Body of pancreas (tissue), 4 donors: Measurements from ENCODE around the gene ANKRA2. TPM values are rescaled to one million over a fixed set of nuclear protein-coding genes. Genes with fewer than 3 reads are reported as not detected.

Experiments
- ATAC-seq: fragments of 150-250 bp; one replicate; pipeline ENCODE4 v1.9.1; 2016
- DNase-seq, 4 donors: peaks; one replicate each; pipeline ENCODE4 v3.0.0-alpha.2; 2019
- H3K27ac ChIP-seq, 4 donors: fragments of 200-600 bp; sonication (generic); 1 replicate in 3 of 4; 2 replicates in 1 of 4; pipeline versions ENCODE4 v1.5.1 to v1.6.1; 2016 to 2019; ENCODE audit warnings: mild to moderate bottlenecking in 1 of 4, mixed read lengths in 1 of 4, moderate library complexity in 1 of 4
- H3K27me3 ChIP-seq, 2 donors: fragments of 200-600 bp; sonication (generic); one replicate each; pipeline ENCODE4 v1.6.0; 2016; ENCODE audit warnings: mild to moderate bottlenecking in 1 of 2
- H3K36me3 ChIP-seq, 2 donors: fragments of 200-600 bp; sonication (generic); replicated peaks in 1 of 2; 2 replicates each; pipeline ENCODE4 v1.5.1; 2016; ENCODE audit warnings: low read depth in 2 of 2; ENCODE audit not compliant: insufficient read depth in 1 of 2
- H3K4me1 ChIP-seq: fragments of 200-600 bp; sonication (generic); one replicate; pipeline ENCODE4 v1.6.0; 2016
- H3K4me3 ChIP-seq, 2 donors: fragments of 200-600 bp; sonication (generic); 1 replicate in 1 of 2; 2 replicates in 1 of 2; pipeline ENCODE4 v1.5.1; 2016 to 2019
- H3K9me3 ChIP-seq, 3 donors: fragments of 200-600 bp; sonication (generic); 1 replicate in 2 of 3; 2 replicates in 1 of 3; pipeline ENCODE4 v1.5.1; 2016
- POLR2A ChIP-seq, 3 donors: fragments of 450-650 bp; IDR thresholded peaks; one replicate each; pipeline ENCODE4 v1.6.1; 2016; ENCODE audit warnings: antibody characterized with exemption in 3 of 3, mild to moderate bottlenecking in 2 of 3
- WGBS, 2 donors: methylation state at CpG; one replicate each; pipeline ENCODE4 v1.1.5; 2017; 5-methylcytosine and 5-hydroxymethylcytosine counted together
- intact Hi-C: fragments of 100-400 bp; cut with DNase I; formaldehyde crosslinking; loops from one replicate; pipeline ENCODE4 v1.15.1; 2023
- total RNA-seq, 2 donors: library from RNA; depleted of rRNA; stranded (reverse); fragments of >200 nt; gene quantifications; one replicate each; pipeline ENCODE4 v1.1.0, GENCODE V29; 2016
- TF ChIP-seq, protein P1 (sequence below), 7 experiments: fragments of 450-650 bp in 4 of 7; fragments of 200-600 bp in 3 of 7; sonication (generic) in 3 of 7; IDR thresholded peaks; one replicate each; pipeline ENCODE4 v1.5.1; 2016 to 2019; ENCODE audit warnings: antibody characterized with exemption in 7 of 7

The ANKRA2 gene
- total RNA-seq: 10 to 100 TPM in 1 of 2 donors, 1 to 10 TPM in 1; 5.9 to 12.7 TPM

DNA sequence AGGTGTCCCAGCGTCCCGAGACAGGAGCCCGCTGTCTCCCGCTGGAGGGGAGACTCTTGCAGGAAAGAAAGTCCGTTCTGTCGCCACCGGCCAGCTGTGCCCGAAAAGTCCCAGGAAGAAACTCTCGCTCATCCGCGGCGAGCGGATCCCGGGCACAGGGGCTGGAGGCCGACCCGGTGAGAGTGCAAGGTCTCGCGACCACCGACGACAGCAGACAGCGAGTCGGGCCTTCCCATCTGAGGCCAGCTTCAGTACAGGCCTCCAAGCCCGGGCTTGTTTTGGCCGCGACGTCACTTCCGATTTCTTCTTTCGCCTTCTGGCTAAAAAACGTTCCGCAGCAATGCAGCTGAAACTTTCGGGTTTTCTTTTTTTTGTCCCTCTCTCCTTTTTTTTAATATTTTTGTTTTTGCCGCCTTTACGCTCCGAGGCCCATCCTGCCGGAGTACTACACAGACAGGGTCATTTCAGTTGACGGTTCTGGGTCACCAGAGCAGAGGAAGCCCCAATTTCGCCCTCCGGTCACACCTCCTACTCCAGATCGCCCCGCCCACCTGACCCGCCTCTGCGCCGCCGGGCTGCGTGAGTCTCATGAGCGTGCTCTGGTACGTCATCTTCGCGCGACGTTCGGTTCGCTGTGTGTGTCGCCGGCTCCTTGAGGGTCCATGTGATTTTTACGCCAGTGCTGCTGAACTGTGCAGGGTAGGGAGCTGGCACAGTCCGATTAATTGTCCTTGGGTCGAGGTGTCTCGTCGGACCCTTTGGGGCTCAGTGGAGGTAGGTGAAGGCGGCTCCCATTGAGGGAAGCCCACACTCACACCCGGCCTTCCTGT, at the start of gene ANKRA2, which contains the start of gene UTP15:
TSS of gene ANKRA2 (minus strand) at position 501 of the 830 bp plus-strand sequence. CDS start 2,758 bp downstream, outside the sequence.
TSS of gene UTP15 (plus strand) at position 605 of the 830 bp plus-strand sequence. CDS start 1,602 bp downstream, outside the sequence.
- WGBS, 2 donors: 0% methylated on average over 41 to 62 of the region's 62 CpGs
- ATAC-seq (peak; percentile 99), DNase-seq (peak; percentile 99 to 100 (median 99))
- Histone ChIP-seq H3K4me1 (peaks cover 26% of the 10 kb centered on the region), H3K27me3 (no peaks in the 10 kb centered on the region), H3K4me3 (peak within 1 kb of the TSS; percentile 74 to 88), H3K36me3 (peaks cover 0 to 8% of the 10 kb centered on the region in 2 donors), H3K9me3 (no peaks in the 10 kb centered on the region), H3K27ac (peak within 1 kb of the TSS; percentile 77 to 94 (median 88))
- intact Hi-C loops: no loop called here
- TF ChIP-seq, protein P1, sequence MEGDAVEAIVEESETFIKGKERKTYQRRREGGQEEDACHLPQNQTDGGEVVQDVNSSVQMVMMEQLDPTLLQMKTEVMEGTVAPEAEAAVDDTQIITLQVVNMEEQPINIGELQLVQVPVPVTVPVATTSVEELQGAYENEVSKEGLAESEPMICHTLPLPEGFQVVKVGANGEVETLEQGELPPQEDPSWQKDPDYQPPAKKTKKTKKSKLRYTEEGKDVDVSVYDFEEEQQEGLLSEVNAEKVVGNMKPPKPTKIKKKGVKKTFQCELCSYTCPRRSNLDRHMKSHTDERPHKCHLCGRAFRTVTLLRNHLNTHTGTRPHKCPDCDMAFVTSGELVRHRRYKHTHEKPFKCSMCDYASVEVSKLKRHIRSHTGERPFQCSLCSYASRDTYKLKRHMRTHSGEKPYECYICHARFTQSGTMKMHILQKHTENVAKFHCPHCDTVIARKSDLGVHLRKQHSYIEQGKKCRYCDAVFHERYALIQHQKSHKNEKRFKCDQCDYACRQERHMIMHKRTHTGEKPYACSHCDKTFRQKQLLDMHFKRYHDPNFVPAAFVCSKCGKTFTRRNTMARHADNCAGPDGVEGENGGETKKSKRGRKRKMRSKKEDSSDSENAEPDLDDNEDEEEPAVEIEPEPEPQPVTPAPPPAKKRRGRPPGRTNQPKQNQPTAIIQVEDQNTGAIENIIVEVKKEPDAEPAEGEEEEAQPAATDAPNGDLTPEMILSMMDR (IDR thresholded peaks at IDR 0.05): peak in 2 of 7 experiments; percentile 6 to 21
- TF ChIP-seq POLR2A (IDR thresholded peaks at IDR 0.05): peak in 2 of 3 donors; percentile 69 to 75

GRCh38 chr5:73615085-73615484, 49.6 kb upstream of the ANKRA2 start:
- TF ChIP-seq, protein P1 (IDR thresholded peaks at IDR 0.05): no peak
- TF ChIP-seq POLR2A (IDR thresholded peaks at IDR 0.05): no peak
- Histone ChIP-seq H3K36me3 (no peaks in the 10 kb centered on the region), H3K9me3 (no peaks in the 10 kb centered on the region), H3K27ac (no peak overlapping the region), H3K4me1 (peaks cover 12% of the 10 kb centered on the region), H3K27me3 (no peaks in the 10 kb centered on the region), H3K4me3 (no peak overlapping the region)
- no peak for DNase-seq
- WGBS, 2 donors: 92 to 100% methylated on average over 1 to 2 of the region's 2 CpGs
- no peak for ATAC-seq
- intact Hi-C loops: no loop called here

- ATAC-seq: peak; percentile 59
Measured at GRCh38 chr5:73612799-73613198, 47.4 kb upstream of the ANKRA2 start.

GRCh38 chr5:73607228-73607627, 41.8 kb upstream of the ANKRA2 start:
- no peak overlapping the region for H3K27ac ChIP-seq
- intact Hi-C loops: no loop called here
- ATAC-seq: no peak

More at GRCh38 chr5:73612799-73613198, 47.4 kb upstream of the ANKRA2 start:
- H3K9me3 ChIP-seq: no peaks in the 10 kb centered on the region
- no peak for TF ChIP-seq POLR2A (IDR thresholded peaks at IDR 0.05)
- TF ChIP-seq, protein P1 (IDR thresholded peaks at IDR 0.05): peak in 1 of 7 experiments; percentile 1
- intact Hi-C loops: no loop called here
- WGBS, 2 donors: 16 to 27% methylated on average over 3 of the region's 3 CpGs
- H3K4me3 ChIP-seq: no peak overlapping the region
- peaks cover 12% of the 10 kb centered on the region for H3K4me1 ChIP-seq
- no peaks in the 10 kb centered on the region for H3K36me3 ChIP-seq
- H3K27me3 ChIP-seq: no peaks in the 10 kb centered on the region
- no peak for DNase-seq
- peak overlapping the region in 2 of 4 donors; percentile 2 to 7 for H3K27ac ChIP-seq

More at GRCh38 chr5:73607228-73607627, 41.8 kb upstream of the ANKRA2 start:
- Histone ChIP-seq H3K9me3 (no peaks in the 10 kb centered on the region), H3K27me3 (no peaks in the 10 kb centered on the region), H3K4me3 (no peak overlapping the region), H3K36me3 (no peaks in the 10 kb centered on the region), H3K4me1 (peaks cover 25% of the 10 kb centered on the region)
- TF ChIP-seq POLR2A (IDR thresholded peaks at IDR 0.05): no peak
- TF ChIP-seq, protein P1 (IDR thresholded peaks at IDR 0.05): no peak
- no peak for DNase-seq
